Measurements from ENCODE around the gene GGT6. TPM values are rescaled to one million over a fixed set of nuclear protein-coding genes. Genes with fewer than 3 reads are reported as not detected.

GGT6 gene
- total and polyA plus RNA-seq, 4 donors = 2.8 to 12.3 (median 7.4) TPM

- Histone ChIP-seq H3K27ac (ENCODE audit: low read depth in 1 of 2, low read length in 1 of 2) (no peak overlapping the region), H3K4me3 (no peak overlapping the region), H3K9me3 (ENCODE audit: control insufficient read depth in 4 of 4, insufficient read depth in 3 of 4, low read length in 3 of 4) (no peaks in the 10 kb centered on the region), H3K27me3 (ENCODE audit: control insufficient read depth in 3 of 3, insufficient read depth in 3 of 3, low read length in 2 of 3) (no peaks in the 10 kb centered on the region), H3K9ac (ENCODE audit: insufficient read depth in 1 of 2, low read length in 2 of 2) (no peak overlapping the region), H3K36me3 (ENCODE audit: control insufficient read depth in 4 of 4, insufficient read depth in 4 of 4, low read length in 4 of 4) (peaks cover 3 to 76% (median 27%) of the 10 kb centered on the region in 4 donors), H3K4me1 (ENCODE audit: control insufficient read depth in 5 of 5, insufficient read depth in 5 of 5, low read length in 5 of 5) (peaks cover 0 to 11% (median 6%) of the 10 kb centered on the region in 5 donors)
- TF ChIP-seq CTCF (IDR thresholded peaks at IDR 0.05; ENCODE audit: control extremely low read depth, extremely low read depth) = no peak
- ATAC-seq (ENCODE audit: insufficient read depth, low FRiP score) = no peak
- no peak for DNase-seq
- WGBS, 2 donors = 94 to 95% methylated on average over 25 of the region's 25 CpGs
These were observed 10.4 kb downstream of the GGT6 start for GRCh38 chr17:4549781-4550533.

GRCh38 chr17:4548721-4549531 is 11.5 kb downstream of the GGT6 start:
- ATAC-seq (ENCODE audit: insufficient read depth, low FRiP score) (no peak), DNase-seq (no peak)
- Histone ChIP-seq H3K4me1 (ENCODE audit: control insufficient read depth in 5 of 5, insufficient read depth in 5 of 5, low read length in 5 of 5) (peaks cover 0 to 2% (median 0%) of the 10 kb centered on the region in 5 donors), H3K27me3 (ENCODE audit: control insufficient read depth in 3 of 3, insufficient read depth in 3 of 3, low read length in 2 of 3) (no peaks in the 10 kb centered on the region), H3K9ac (ENCODE audit: insufficient read depth in 1 of 2, low read length in 2 of 2) (no peak overlapping the region), H3K9me3 (ENCODE audit: control insufficient read depth in 4 of 4, insufficient read depth in 3 of 4, low read length in 3 of 4) (no peaks in the 10 kb centered on the region), H3K27ac (ENCODE audit: low read depth in 1 of 2, low read length in 1 of 2) (no peak overlapping the region), H3K36me3 (ENCODE audit: control insufficient read depth in 4 of 4, insufficient read depth in 4 of 4, low read length in 4 of 4) (peaks cover 3 to 86% (median 32%) of the 10 kb centered on the region in 4 donors), H3K4me3 (no peak overlapping the region)
- TF ChIP-seq CTCF (IDR thresholded peaks at IDR 0.05; ENCODE audit: control extremely low read depth, extremely low read depth) = no peak
- WGBS, 2 donors = 90 to 91% methylated on average over 24 of the region's 24 CpGs

- no peak overlapping the region for H3K27ac ChIP-seq (ENCODE audit: low read depth in 1 of 2, low read length in 1 of 2)
- DNase-seq (no peak), ATAC-seq (ENCODE audit: insufficient read depth, low FRiP score) (no peak)
- H3K36me3 ChIP-seq (ENCODE audit: control insufficient read depth in 4 of 4, insufficient read depth in 4 of 4, low read length in 4 of 4) = peaks cover 3 to 87% (median 34%) of the 10 kb centered on the region in 4 donors
- WGBS, 2 donors = 92 to 96% methylated on average over 18 of the region's 18 CpGs
- TF ChIP-seq CTCF (IDR thresholded peaks at IDR 0.05; ENCODE audit: control extremely low read depth, extremely low read depth) = no peak
- no peak overlapping the region for H3K4me3 ChIP-seq
- H3K27me3 ChIP-seq (ENCODE audit: control insufficient read depth in 3 of 3, insufficient read depth in 3 of 3, low read length in 2 of 3) = no peaks in the 10 kb centered on the region
- H3K9me3 ChIP-seq (ENCODE audit: control insufficient read depth in 4 of 4, insufficient read depth in 3 of 4, low read length in 3 of 4) = no peaks in the 10 kb centered on the region
- no peaks in the 10 kb centered on the region for H3K4me1 ChIP-seq (ENCODE audit: control insufficient read depth in 5 of 5, insufficient read depth in 5 of 5, low read length in 5 of 5)
- H3K9ac ChIP-seq (ENCODE audit: insufficient read depth in 1 of 2, low read length in 2 of 2) = no peak overlapping the region
These were observed 12.3 kb downstream of the GGT6 start for GRCh38 chr17:4548061-4548461.
